Aorta (tissue), 5 donors: ENCODE measurements around the gene ARAP1. TPM values are rescaled to one million over a fixed set of nuclear protein-coding genes. Genes with fewer than 3 reads are reported as not detected.
A peak's percentile ranks its signal among the peaks of the same experiment; 100 is the strongest.
"Not testable (repeated sequence)": the region's sequence is repeated elsewhere in the genome, so short reads cannot be mapped to it uniquely, and the experiment has no call there.

Experiments used
- ATAC-seq: fragments of 200-7000 bp; cut with Tn5 transposase; one replicate; pipeline ENCODE4 v1.9.1; 2022; ENCODE audit warnings: moderate library complexity; ENCODE audit not compliant: low FRiP score
- DNase-seq, 2 donors: peaks; one replicate each; pipeline ENCODE4 v3.0.0-alpha.2; 2020
- H3K27ac ChIP-seq, 2 donors: one replicate each; pipeline ENCODE4 v1.5.1; 2013; ENCODE audit warnings: low read length in 2 of 2, mild to moderate bottlenecking in 2 of 2, moderate library complexity in 2 of 2, control low read depth in 1 of 2, inconsistent platforms in 1 of 2, low read depth in 1 of 2
- H3K27me3 ChIP-seq, 2 donors: one replicate each; pipeline ENCODE4 v1.6.1; 2013; ENCODE audit warnings: control low read depth in 1 of 2, low read length in 1 of 2, mild to moderate bottlenecking in 1 of 2, moderate library complexity in 1 of 2; ENCODE audit not compliant: insufficient read depth in 2 of 2, control insufficient read depth in 1 of 2
- H3K36me3 ChIP-seq, 2 donors: one replicate each; pipeline ENCODE4 v1.6.1; 2013; ENCODE audit warnings: control low read depth in 1 of 2, low read length in 1 of 2, mild to moderate bottlenecking in 1 of 2; ENCODE audit not compliant: insufficient read depth in 2 of 2, control insufficient read depth in 1 of 2
- H3K4me1 ChIP-seq, 2 donors: one replicate each; pipeline ENCODE4 v1.6.1; 2013; ENCODE audit warnings: low read length in 2 of 2, control low read depth in 1 of 2, mild to moderate bottlenecking in 1 of 2, moderate library complexity in 1 of 2; ENCODE audit not compliant: insufficient read depth in 2 of 2, control insufficient read depth in 1 of 2
- H3K4me3 ChIP-seq, 2 donors: one replicate each; pipeline ENCODE4 v1.5.1; 2013; ENCODE audit warnings: low read length in 2 of 2, control low read depth in 1 of 2, mild to moderate bottlenecking in 1 of 2
- H3K9me3 ChIP-seq: one replicate; pipeline ENCODE4 v1.6.1; 2013; ENCODE audit warnings: mild to moderate bottlenecking, low read length; ENCODE audit not compliant: control insufficient read depth
- WGBS, 2 donors: extraction: QIAGEN DNeasy Blood & Tissue Kit; methylation state at CpG; one replicate each; pipeline ENCODE4 v1.1.7; 2013; 5-methylcytosine and 5-hydroxymethylcytosine counted together
- intact Hi-C, 2 donors: fragments of 100-400 bp; cut with DNase I; formaldehyde crosslinking; loops; one replicate each; pipeline versions ENCODE4 v1.14.2 to v1.15.0; 2022
- long read RNA-seq, 2 donors: library from polyadenylated mRNA; unstranded; transcript quantifications; one replicate each; pipeline ENCODE4 v2.0.0, GENCODE V29; 2020 to 2021
- polyA plus RNA-seq, 2 donors: library from polyadenylated mRNA; stranded (reverse); fragments of 200-250 nt; gene quantifications; one replicate each; pipeline ENCODE4 v1.2.3, GENCODE V29; 2013
- total RNA-seq, 2 donors: library from RNA; stranded (reverse); fragmentation: NEBNext Ultra II Directional; extraction: Animal tissue kit (Norgen Biotek cat#: 25700); gene quantifications; one replicate each; pipeline ENCODE4 v1.2.1, GENCODE V29; 2021
- donor health status: healthy with polysubstance abuse.
- donor health status: Bipolar disorder and iron deficiency.
- donor health status: DM: no; HTN: no; CAD: no.
- donor health status: DM: no; HTN: no; CAD: no.
- donor health status: DM: yes; HTN: yes; CAD: no.

Gene ARAP1
- 100 to 1,000 TPM in 1 of 2 donors, 10 to 100 TPM in 1; 61.9 to 166 TPM for total RNA-seq
- polyA plus RNA-seq, result 10 to 100 TPM; 30.8 to 70.9 TPM
- long read RNA-seq, donor 1, full-length matches to known transcripts, result 2 of 59 reads
- long read RNA-seq, donor 1, partial matches to known transcripts, result 43 of 59 reads
- long read RNA-seq, donor 1, other reads (novel, unspliced or antisense), result 14 of 59 reads
- long read RNA-seq, donor 2, full-length matches to known transcripts, result 10 of 101 reads
- long read RNA-seq, donor 2, partial matches to known transcripts, result 48 of 101 reads
- long read RNA-seq, donor 2, other reads (novel, unspliced or antisense), result 43 of 101 reads

DNA sequence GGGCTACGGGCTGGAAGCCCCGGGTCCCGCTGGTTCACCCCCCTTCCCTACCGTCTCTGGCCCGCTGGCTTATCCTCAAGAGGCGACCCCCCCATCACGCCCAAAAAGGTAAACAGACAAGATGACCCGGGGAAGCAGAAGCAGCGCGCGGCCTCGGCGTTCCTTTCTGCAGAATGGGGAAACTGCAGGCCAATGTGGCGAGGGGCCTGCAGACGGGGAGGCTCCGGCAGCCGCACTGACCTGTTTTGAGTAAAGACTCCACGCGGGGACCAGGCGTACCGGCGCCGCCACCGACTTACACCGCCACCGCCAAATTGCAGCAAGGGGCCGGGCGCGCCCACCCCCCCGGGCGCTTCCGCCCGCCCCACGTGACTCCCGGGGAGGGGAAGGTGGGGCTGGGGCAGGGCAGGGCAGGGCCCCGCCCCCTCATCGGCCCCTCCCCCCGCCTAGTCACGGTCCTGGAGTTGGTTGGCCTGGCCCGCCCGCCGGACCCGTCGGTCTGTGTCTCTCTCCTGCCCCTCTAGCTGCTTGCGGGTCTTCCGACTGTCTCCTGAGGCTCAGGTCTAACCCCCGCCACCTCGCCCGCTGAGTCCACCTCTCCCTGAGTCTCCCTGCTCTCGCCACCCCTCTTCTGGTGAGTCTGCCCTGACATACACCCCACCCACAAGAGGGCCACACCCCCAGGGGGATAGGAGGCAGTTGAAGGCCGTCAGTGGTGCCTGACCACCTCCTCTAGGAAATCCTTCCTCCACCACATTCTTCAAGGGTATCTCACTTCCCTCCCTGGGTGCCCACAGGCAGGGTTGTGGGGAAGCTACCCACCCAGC is at the start of gene ARAP1:
TSS of gene ARAP1 (minus strand) at position 321 of the 827 bp plus-strand sequence. CDS start 25,280 bp downstream, outside the sequence.
- Histone ChIP-seq H3K4me1 (no peaks in the 10 kb centered on the region), H3K9me3 (no peaks in the 10 kb centered on the region), H3K36me3 (no peaks in the 10 kb centered on the region), H3K4me3 (peak within 1 kb of the TSS; percentile 39 to 60), H3K27me3 (no peaks in the 10 kb centered on the region), H3K27ac (no peak within 1 kb of the TSS)
- DNase-seq (peak; percentile 82 to 91), ATAC-seq (peak; percentile 92)
- WGBS, 2 donors, result 1 to 2% methylated on average over 36 to 51 of the region's 51 CpGs
- intact Hi-C loops, result loop anchor here in 1 of 2 donors (5.0 kb wide), 1 partner anchor 40 kb away; the partner anchor contains the start of gene STARD10

DNA sequence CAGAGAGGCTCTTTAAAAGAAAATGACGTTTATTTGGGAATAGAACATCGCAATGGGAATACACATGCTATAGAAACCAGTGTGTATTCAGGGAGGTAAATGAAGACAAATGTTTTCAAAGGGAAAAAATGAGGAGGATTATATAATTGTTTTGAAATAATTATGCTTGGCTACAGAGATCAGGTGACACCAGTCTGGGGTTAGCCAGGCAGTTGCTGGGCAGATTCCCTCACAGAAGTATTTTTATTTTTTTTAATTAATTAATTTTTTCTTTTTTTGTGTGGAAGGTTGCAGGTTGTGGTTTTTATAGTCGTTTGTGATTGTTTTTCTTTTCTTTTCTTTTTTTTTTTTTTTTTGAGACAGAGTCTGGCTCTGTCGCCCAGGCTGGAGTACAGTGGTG is 47.2 kb upstream of the ARAP1 start:
- H3K27me3 ChIP-seq, result no peaks in the 10 kb centered on the region
- H3K27ac ChIP-seq, result no peak overlapping the region
- DNase-seq, result no peak
- no peak for ATAC-seq
- H3K9me3 ChIP-seq, result no peaks in the 10 kb centered on the region
- 46 to 54% methylated on average over 4 of the region's 4 CpGs for WGBS, 2 donors
- no peaks in the 10 kb centered on the region for H3K36me3 ChIP-seq
- no peaks in the 10 kb centered on the region for H3K4me1 ChIP-seq
- no peak overlapping the region for H3K4me3 ChIP-seq
- intact Hi-C loops, result no loop called here

DNA sequence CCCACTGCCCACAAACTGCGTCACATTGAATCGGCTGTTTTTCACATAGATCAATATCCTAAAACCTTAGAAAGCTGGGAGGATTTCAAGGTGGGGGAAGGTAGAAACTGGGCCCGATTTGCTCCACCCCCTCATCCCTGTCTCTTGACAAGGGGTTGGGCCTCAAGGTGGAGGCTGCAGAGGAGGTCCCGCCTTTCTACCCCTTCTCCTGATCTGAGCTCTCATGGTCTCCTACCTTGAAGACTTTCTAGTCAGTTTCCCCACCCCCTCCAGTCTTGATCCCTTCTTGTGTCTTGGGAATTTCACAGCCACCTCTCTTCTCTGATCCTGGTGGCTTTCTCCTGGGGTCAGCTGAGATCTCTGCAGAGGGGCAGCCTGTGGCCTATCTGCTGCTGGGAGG is 46.2 kb upstream of the ARAP1 start:
- H3K27ac ChIP-seq, result no peak overlapping the region
- no peak for ATAC-seq
- 81 to 85% methylated on average over 4 of the region's 4 CpGs for WGBS, 2 donors
- no peak for DNase-seq
- H3K9me3 ChIP-seq, result no peaks in the 10 kb centered on the region
- no peaks in the 10 kb centered on the region for H3K36me3 ChIP-seq
- H3K27me3 ChIP-seq, result no peaks in the 10 kb centered on the region
- H3K4me1 ChIP-seq, result no peaks in the 10 kb centered on the region
- no peak overlapping the region for H3K4me3 ChIP-seq
- intact Hi-C loops, result no loop called here

DNA sequence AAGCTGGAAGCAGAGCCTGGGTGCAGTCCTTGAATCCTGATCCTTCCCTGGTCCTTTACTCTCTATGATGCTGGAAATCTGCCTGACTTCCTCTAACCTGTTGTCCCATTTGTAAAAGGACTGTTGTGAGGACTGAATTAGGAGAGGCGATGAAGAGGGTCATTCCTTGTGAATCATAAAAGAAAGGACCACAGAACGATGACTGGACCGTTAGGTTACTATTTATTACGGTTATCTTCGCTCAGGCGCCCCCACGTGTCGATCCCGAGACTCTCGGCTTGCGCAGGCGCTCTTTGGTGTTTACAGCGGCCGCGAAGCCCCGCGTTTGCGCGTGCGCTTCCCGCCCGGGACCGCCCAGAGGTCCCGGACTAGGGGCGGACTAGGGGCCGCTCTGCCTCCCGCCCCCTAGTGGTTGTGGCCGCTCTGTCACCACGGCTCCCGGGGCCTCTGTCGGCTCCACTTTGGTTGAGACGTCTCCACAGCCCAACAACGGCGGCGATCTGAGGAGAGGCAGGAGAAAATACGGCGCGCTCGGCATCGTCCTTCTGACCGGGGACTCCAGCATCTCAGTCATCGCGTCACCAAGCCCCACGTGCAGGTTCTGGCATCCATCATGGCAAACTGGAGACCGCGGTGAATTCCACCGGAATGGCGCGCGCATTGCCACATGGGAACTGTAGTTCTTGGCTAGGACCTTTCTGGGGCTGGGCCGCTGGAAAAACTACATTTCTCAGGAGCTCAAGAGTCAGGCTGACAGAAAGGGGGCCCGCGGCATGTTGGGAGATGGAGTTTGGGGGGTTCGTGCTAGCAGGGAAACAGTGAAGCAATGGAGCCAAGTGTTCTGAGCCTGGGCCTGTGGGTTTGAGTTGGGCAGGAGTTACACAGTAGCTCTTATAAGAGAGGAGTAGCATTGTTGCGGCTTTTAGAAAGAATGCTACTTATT is 41.5 kb upstream of the ARAP1 start, which contains the start of gene STARD10:
TSS of gene STARD10 (minus strand) at position 623 of the 943 bp plus-strand sequence. CDS start 12,866 bp downstream, outside the sequence.
- H3K4me1 ChIP-seq, result peaks cover 0 to 3% of the 10 kb centered on the region in 2 donors
- H3K36me3 ChIP-seq, result no peaks in the 10 kb centered on the region
- peak within 1 kb of the TSS; percentile 23 to 47 for H3K4me3 ChIP-seq
- H3K27me3 ChIP-seq, result no peaks in the 10 kb centered on the region
- WGBS, 2 donors, result 1% methylated on average over 55 of the region's 55 CpGs
- H3K9me3 ChIP-seq, result no peaks in the 10 kb centered on the region
- DNase-seq (peak; percentile 97 to 99), ATAC-seq (peak; percentile 99)
- peak within 1 kb of the TSS; percentile 29 to 85 for H3K27ac ChIP-seq
- intact Hi-C loops, result loop anchor here (2.0 to 5.0 kb wide), 4 partner anchors 19 to 71 kb away; partner anchors contain the start of gene ARAP1 (in 1 of the 2)

DNA sequence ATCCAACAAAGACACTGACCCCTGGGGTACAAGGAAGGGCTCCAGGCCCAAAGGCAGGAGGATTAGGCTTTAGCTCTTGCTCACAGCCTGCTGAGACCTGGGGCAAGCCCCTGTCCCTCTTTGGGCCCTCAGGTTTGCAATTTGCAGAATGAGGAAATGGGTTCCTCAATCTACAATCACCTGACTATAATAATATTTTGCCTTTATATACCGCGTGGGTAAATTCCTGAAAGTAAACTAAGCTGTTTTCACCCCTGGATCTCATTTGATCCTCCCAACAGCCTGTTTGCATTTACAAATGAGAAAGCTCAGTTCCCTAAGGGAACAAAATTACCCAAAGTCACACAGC is 40.8 kb upstream of the ARAP1 start:
- intact Hi-C loops, result loop anchor here (5.0 kb wide), 3 partner anchors 41 to 71 kb away; partner anchors contain the start of gene ARAP1 (in 1 of the 2)
- ATAC-seq (no peak), DNase-seq (no peak)
- H3K4me3 ChIP-seq, result no peak overlapping the region
- H3K9me3 ChIP-seq, result no peaks in the 10 kb centered on the region
- no peaks in the 10 kb centered on the region for H3K36me3 ChIP-seq
- WGBS, 2 donors, result 26 to 56% methylated on average over 2 of the region's 2 CpGs
- H3K27ac ChIP-seq, result peak overlapping the region; percentile 29 to 85
- H3K4me1 ChIP-seq, result peaks cover 0 to 3% of the 10 kb centered on the region in 2 donors
- H3K27me3 ChIP-seq, result no peaks in the 10 kb centered on the region

DNA sequence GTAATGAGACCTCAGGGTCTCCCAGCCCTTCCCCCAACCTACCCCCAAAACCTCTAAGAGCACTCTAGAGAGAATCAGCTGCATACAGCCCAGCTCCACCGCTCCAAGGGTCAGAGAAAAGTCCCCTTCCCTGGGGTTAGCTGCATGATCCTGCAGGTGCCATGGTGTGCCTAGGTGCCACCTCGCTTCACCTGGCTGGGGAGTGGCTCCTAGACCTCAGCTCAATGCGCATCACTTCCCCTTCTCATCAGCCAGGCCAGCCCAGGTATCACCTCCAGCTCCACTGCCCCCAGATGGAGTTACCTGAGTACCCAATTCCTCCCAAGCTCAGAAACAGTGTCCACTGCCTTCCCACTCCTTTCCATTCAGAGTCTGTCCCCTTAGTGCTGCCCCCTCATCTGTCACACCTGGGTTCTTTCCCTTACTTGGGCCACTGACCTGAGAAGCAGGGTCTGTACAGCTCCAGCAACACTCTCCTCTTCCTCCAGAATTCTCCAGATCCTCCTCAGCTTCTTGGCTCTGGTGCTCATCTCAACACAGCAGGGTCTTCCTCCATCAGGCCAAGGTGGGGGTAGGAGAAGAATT is 40.3 kb upstream of the ARAP1 start:
- Histone ChIP-seq H3K27me3 (no peaks in the 10 kb centered on the region), H3K4me1 (peaks cover 0 to 3% of the 10 kb centered on the region in 2 donors), H3K27ac (peak overlapping the region; percentile 29 to 85), H3K4me3 (no peak overlapping the region), H3K36me3 (no peaks in the 10 kb centered on the region), H3K9me3 (no peaks in the 10 kb centered on the region)
- ATAC-seq (no peak), DNase-seq (no peak)
- intact Hi-C loops, result loop anchor here (5.0 kb wide), 3 partner anchors 40 to 70 kb away; partner anchors contain the start of gene ARAP1 (in 1 of the 2)
- WGBS, 2 donors, result 95 to 100% methylated on average over 3 of the region's 3 CpGs

DNA sequence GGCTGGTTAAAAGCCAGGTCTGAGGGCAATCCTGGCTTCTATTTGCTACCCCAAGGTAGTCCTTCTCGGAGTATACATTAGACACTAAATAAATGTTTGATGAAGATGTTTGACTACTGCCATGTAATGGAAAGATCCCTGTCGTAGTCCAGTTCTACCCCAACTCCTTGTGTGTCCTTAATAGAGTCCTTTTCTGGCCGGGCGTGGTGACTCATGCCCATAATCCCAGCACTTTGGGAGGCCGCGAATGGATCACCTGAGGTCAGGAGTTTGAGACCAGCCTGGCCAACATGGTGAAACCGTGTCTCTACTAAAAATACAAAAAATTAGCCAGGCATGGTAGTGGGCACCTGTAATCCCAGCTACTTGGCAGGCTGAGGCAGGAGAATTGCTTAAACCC is 39.0 kb upstream of the ARAP1 start:
- not testable (repeated sequence) for H3K4me3 ChIP-seq, H3K36me3 ChIP-seq, ATAC-seq, H3K4me1 ChIP-seq, H3K27ac ChIP-seq, H3K9me3 ChIP-seq, H3K27me3 ChIP-seq, DNase-seq
- intact Hi-C loops, result loop anchor here (5.0 kb wide), 3 partner anchors 39 to 69 kb away; partner anchors contain the start of gene ARAP1 (in 1 of the 2)
- 88 to 89% methylated on average over 7 of the region's 7 CpGs for WGBS, 2 donors
